Ishikawa (cell line): Measurements from ENCODE around the gene ATRNL1.

Experiments used
- CEBPB ChIP-seq: IDR thresholded peaks from 2 replicates; pipeline ENCODE4 v1.6.1; 2012
- CREB1 ChIP-seq: IDR thresholded peaks from 2 replicates; pipeline ENCODE4 v1.6.1; 2012; ENCODE audit warnings: low read depth
- EGR1 ChIP-seq: IDR thresholded peaks from 2 replicates; pipeline ENCODE4 v1.6.1; 2012
- EP300 ChIP-seq: IDR thresholded peaks from 2 replicates; pipeline ENCODE4 v1.6.1; 2012; ENCODE audit warnings: borderline replicate concordance
- FOXM1 ChIP-seq: IDR thresholded peaks from 2 replicates; pipeline ENCODE4 v1.6.1; 2012; ENCODE audit warnings: low read depth, borderline replicate concordance
- NFIC ChIP-seq: IDR thresholded peaks from 2 replicates; pipeline ENCODE4 v1.6.1; 2012
- RAD21 ChIP-seq: IDR thresholded peaks from 2 replicates; pipeline ENCODE4 v1.6.1; 2012; ENCODE audit warnings: low read depth
- TAF1 ChIP-seq: IDR thresholded peaks from 2 replicates; pipeline ENCODE4 v1.6.1; 2012; ENCODE audit warnings: low read depth, mild to moderate bottlenecking
- TCF12 ChIP-seq: IDR thresholded peaks from 2 replicates; pipeline ENCODE4 v1.6.1; 2012; ENCODE audit warnings: low read depth
- TEAD4 ChIP-seq: IDR thresholded peaks from 2 replicates; pipeline ENCODE4 v1.6.1; 2012
- YY1 ChIP-seq: IDR thresholded peaks from 2 replicates; pipeline ENCODE4 v1.6.1; 2012; ENCODE audit warnings: low read depth
- ZBTB7A ChIP-seq: IDR thresholded peaks from 2 replicates; pipeline ENCODE4 v1.6.1; 2012; ENCODE audit warnings: low read depth
- TF ChIP-seq, protein P1 (sequence below): IDR thresholded peaks from 2 replicates; pipeline ENCODE4 v1.6.1; 2012
- TF ChIP-seq, protein P2 (sequence below): IDR thresholded peaks from 2 replicates; pipeline ENCODE4 v1.6.1; 2012
- TF ChIP-seq, protein P3 (sequence below): IDR thresholded peaks from 2 replicates; pipeline ENCODE4 v1.6.1; 2012; ENCODE audit warnings: low read depth, mild to moderate bottlenecking

The ATRNL1 gene

GRCh38 chr10:115903207-115903606 lies 810.0 kb downstream of the ATRNL1 start:
- TF ChIP-seq NFIC: no peak

- TF ChIP-seq FOXM1 (no peak), YY1 (no peak), EGR1 (no peak), NFIC (no peak), EP300 (no peak), TAF1 (no peak), CREB1 (no peak), TCF12 (no peak), TEAD4 (no peak), RAD21 (no peak), CEBPB (no peak), ZBTB7A (no peak)
- TF ChIP-seq, protein P1, sequence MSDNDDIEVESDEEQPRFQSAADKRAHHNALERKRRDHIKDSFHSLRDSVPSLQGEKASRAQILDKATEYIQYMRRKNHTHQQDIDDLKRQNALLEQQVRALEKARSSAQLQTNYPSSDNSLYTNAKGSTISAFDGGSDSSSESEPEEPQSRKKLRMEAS: no peak
- TF ChIP-seq, protein P2, sequence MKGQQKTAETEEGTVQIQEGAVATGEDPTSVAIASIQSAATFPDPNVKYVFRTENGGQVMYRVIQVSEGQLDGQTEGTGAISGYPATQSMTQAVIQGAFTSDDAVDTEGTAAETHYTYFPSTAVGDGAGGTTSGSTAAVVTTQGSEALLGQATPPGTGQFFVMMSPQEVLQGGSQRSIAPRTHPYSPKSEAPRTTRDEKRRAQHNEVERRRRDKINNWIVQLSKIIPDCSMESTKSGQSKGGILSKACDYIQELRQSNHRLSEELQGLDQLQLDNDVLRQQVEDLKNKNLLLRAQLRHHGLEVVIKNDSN: no peak
- TF ChIP-seq, protein P3, sequence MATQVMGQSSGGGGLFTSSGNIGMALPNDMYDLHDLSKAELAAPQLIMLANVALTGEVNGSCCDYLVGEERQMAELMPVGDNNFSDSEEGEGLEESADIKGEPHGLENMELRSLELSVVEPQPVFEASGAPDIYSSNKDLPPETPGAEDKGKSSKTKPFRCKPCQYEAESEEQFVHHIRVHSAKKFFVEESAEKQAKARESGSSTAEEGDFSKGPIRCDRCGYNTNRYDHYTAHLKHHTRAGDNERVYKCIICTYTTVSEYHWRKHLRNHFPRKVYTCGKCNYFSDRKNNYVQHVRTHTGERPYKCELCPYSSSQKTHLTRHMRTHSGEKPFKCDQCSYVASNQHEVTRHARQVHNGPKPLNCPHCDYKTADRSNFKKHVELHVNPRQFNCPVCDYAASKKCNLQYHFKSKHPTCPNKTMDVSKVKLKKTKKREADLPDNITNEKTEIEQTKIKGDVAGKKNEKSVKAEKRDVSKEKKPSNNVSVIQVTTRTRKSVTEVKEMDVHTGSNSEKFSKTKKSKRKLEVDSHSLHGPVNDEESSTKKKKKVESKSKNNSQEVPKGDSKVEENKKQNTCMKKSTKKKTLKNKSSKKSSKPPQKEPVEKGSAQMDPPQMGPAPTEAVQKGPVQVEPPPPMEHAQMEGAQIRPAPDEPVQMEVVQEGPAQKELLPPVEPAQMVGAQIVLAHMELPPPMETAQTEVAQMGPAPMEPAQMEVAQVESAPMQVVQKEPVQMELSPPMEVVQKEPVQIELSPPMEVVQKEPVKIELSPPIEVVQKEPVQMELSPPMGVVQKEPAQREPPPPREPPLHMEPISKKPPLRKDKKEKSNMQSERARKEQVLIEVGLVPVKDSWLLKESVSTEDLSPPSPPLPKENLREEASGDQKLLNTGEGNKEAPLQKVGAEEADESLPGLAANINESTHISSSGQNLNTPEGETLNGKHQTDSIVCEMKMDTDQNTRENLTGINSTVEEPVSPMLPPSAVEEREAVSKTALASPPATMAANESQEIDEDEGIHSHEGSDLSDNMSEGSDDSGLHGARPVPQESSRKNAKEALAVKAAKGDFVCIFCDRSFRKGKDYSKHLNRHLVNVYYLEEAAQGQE: no peak
These were observed 810.7 kb downstream of the ATRNL1 start for GRCh38 chr10:115903845-115904244.

GRCh38 chr10:115909037-115909436 lies 815.9 kb downstream of the ATRNL1 start:
- TF ChIP-seq, protein P3: no peak
- TF ChIP-seq TEAD4 (no peak), FOXM1 (no peak), EGR1 (no peak), TCF12 (no peak), EP300 (no peak), CEBPB (no peak), ZBTB7A (no peak), YY1 (no peak), NFIC (no peak), TAF1 (no peak)
- TF ChIP-seq, protein P2: no peak
- TF ChIP-seq, protein P1: no peak

DNA sequence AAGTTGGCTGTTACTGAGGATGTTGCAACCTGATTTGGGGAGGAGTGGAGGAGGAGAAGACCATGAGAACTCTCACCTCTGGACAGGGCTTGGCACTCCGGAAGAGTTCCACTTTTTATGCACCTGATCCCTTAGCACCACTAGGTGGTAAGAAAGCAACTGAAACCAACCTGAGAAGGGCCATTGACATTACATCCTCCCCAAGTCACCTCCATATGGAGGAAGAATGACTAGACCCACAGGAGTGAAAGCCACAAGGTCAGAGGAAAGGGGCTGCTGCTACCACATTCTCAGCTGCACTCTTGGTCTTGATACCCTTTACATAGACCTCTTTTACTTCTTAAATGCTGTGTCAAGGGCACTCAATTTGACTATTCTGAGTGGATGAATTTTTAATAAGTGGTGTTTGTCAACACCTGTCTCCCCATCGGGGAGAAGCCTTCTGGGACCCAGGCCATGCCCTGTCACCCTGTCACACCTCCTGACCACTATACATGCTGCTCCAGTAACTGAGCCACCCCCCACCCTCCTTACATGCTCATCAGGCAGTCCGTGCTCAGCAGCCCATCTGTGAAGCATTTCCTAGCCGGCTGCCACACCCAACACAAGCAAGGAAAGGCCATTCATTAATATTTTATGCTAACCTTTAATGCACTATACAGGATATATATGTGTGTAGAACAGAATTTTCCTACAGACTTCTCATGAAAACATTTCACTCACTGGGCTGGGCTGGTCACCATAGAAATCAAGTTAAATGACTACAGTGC lies 817.0 kb downstream of the ATRNL1 start:
- no peak for TF ChIP-seq TEAD4
- no peak for TF ChIP-seq RAD21
- TF ChIP-seq CREB1: no peak
- no peak for TF ChIP-seq FOXM1
- TF ChIP-seq TAF1: no peak
- TF ChIP-seq EP300: no peak

GRCh38 chr10:115914475-115914874 lies 821.3 kb downstream of the ATRNL1 start:
- TF ChIP-seq, protein P2: no peak
- TF ChIP-seq, protein P3: no peak
- no peak for TF ChIP-seq RAD21
- TF ChIP-seq TCF12: no peak
- TF ChIP-seq TEAD4: no peak
- TF ChIP-seq FOXM1: no peak
- no peak for TF ChIP-seq EGR1
- no peak for TF ChIP-seq YY1
- no peak for TF ChIP-seq CREB1
- no peak for TF ChIP-seq CEBPB
- no peak for TF ChIP-seq EP300
- TF ChIP-seq TAF1: no peak
- no peak for TF ChIP-seq NFIC
- TF ChIP-seq, protein P1: no peak
- TF ChIP-seq ZBTB7A: no peak
